Measurements from ENCODE around the gene FRMD1.

Gene FRMD1

GRCh38 chr6:168052291-168052891, 26.6 kb downstream of the FRMD1 start:
- Histone ChIP-seq H3K9ac (ENCODE audit: low read length) (no peak overlapping the region), H3K4me1 (ENCODE audit: control insufficient read depth, insufficient read depth, low read length) (no peaks in the 10 kb centered on the region), H3K36me3 (ENCODE audit: control insufficient read depth, insufficient read depth, low read length) (no peaks in the 10 kb centered on the region), H3K27ac (ENCODE audit: low read depth, low read length) (no peak overlapping the region), H3K4me3 (ENCODE audit: low read length) (no peak overlapping the region), H3K27me3 (ENCODE audit: control insufficient read depth, insufficient read depth, low read length) (no peaks in the 10 kb centered on the region)

DNA sequence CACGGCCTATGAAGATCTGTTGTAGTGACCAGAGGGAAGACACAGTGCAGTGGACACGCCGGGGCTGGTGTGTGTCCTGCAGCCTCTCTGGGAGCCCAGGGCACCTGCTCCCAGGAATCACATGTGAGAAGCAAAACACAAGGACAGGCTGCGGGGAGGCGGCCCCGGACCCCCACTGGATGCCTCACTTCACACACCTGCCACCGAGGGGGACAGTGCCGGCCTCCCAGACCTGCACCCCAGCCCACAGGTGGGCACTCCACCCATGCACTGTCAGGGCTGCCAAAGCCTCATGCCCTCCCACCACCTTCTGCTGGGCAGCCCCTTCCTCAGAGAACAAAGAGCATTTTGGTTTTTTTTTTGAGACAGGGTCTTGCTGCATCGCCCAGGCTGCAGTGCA, 27.4 kb downstream of the FRMD1 start:
- Histone ChIP-seq H3K4me1 (ENCODE audit: control insufficient read depth, insufficient read depth, low read length) (no peaks in the 10 kb centered on the region), H3K9ac (ENCODE audit: low read length) (no peak overlapping the region), H3K27ac (ENCODE audit: low read depth, low read length) (no peak overlapping the region), H3K36me3 (ENCODE audit: control insufficient read depth, insufficient read depth, low read length) (no peaks in the 10 kb centered on the region), H3K27me3 (ENCODE audit: control insufficient read depth, insufficient read depth, low read length) (no peaks in the 10 kb centered on the region), H3K4me3 (ENCODE audit: low read length) (no peak overlapping the region)

- no peak overlapping the region for H3K4me3 ChIP-seq (ENCODE audit: low read length)
- H3K27ac ChIP-seq (ENCODE audit: low read depth, low read length) = no peak overlapping the region
- H3K36me3 ChIP-seq (ENCODE audit: control insufficient read depth, insufficient read depth, low read length) = no peaks in the 10 kb centered on the region
- H3K4me1 ChIP-seq (ENCODE audit: control insufficient read depth, insufficient read depth, low read length) = no peaks in the 10 kb centered on the region
- no peaks in the 10 kb centered on the region for H3K27me3 ChIP-seq (ENCODE audit: control insufficient read depth, insufficient read depth, low read length)
- H3K9ac ChIP-seq (ENCODE audit: low read length) = no peak overlapping the region
Observed at GRCh38 chr6:168050881-168051586, 28.0 kb downstream of the FRMD1 start.

GRCh38 chr6:168050225-168050880, 28.7 kb downstream of the FRMD1 start:
- no peaks in the 10 kb centered on the region for H3K36me3 ChIP-seq (ENCODE audit: control insufficient read depth, insufficient read depth, low read length)
- H3K27me3 ChIP-seq (ENCODE audit: control insufficient read depth, insufficient read depth, low read length) = no peaks in the 10 kb centered on the region
- H3K4me3 ChIP-seq (ENCODE audit: low read length) = no peak overlapping the region
- no peak overlapping the region for H3K27ac ChIP-seq (ENCODE audit: low read depth, low read length)
- H3K9ac ChIP-seq (ENCODE audit: low read length) = no peak overlapping the region
- H3K4me1 ChIP-seq (ENCODE audit: control insufficient read depth, insufficient read depth, low read length) = no peaks in the 10 kb centered on the region

DNA sequence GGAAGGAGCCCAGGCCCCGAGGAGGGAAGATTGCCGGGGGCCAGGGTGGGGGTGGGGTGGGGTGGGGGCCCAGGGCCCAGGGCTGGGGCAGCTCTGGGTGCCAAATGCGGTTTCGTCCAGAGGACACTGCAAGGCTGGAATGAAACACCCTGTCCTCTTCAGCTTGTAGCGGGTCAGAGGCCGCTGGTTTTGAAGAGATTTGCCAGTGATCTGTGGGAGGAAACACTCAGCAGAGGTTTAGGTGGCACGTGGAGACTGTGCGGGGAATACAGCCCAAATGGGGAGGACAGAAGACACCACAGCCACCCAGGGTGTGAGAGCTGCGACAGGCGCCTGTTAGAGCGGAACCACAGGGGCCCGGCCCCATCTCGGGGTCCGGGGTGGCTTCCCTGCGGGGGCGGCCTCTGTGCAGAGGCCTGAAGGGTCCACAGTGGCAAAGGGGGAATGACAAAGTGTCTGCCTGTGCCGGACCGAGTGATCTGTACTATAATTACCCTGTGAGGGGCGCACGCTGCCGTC, 29.2 kb downstream of the FRMD1 start:
- Histone ChIP-seq H3K27ac (ENCODE audit: low read depth, low read length) (no peak overlapping the region), H3K9ac (ENCODE audit: low read length) (no peak overlapping the region), H3K36me3 (ENCODE audit: control insufficient read depth, insufficient read depth, low read length) (no peaks in the 10 kb centered on the region), H3K4me1 (ENCODE audit: control insufficient read depth, insufficient read depth, low read length) (no peaks in the 10 kb centered on the region), H3K27me3 (ENCODE audit: control insufficient read depth, insufficient read depth, low read length) (no peaks in the 10 kb centered on the region), H3K4me3 (ENCODE audit: low read length) (no peak overlapping the region)

GRCh38 chr6:168049277-168049676, 29.7 kb downstream of the FRMD1 start:
- Histone ChIP-seq H3K9ac (ENCODE audit: low read length) (no peak overlapping the region), H3K4me1 (ENCODE audit: control insufficient read depth, insufficient read depth, low read length) (no peaks in the 10 kb centered on the region), H3K27me3 (ENCODE audit: control insufficient read depth, insufficient read depth, low read length) (no peaks in the 10 kb centered on the region), H3K4me3 (ENCODE audit: low read length) (no peak overlapping the region), H3K36me3 (ENCODE audit: control insufficient read depth, insufficient read depth, low read length) (no peaks in the 10 kb centered on the region), H3K27ac (ENCODE audit: low read depth, low read length) (no peak overlapping the region)

GRCh38 chr6:168048724-168049025, 30.3 kb downstream of the FRMD1 start:
- Histone ChIP-seq H3K9ac (ENCODE audit: low read length) (no peak overlapping the region), H3K36me3 (ENCODE audit: control insufficient read depth, insufficient read depth, low read length) (no peaks in the 10 kb centered on the region), H3K4me1 (ENCODE audit: control insufficient read depth, insufficient read depth, low read length) (no peaks in the 10 kb centered on the region), H3K4me3 (ENCODE audit: low read length) (no peak overlapping the region), H3K27me3 (ENCODE audit: control insufficient read depth, insufficient read depth, low read length) (no peaks in the 10 kb centered on the region), H3K27ac (ENCODE audit: low read depth, low read length) (no peak overlapping the region)

DNA sequence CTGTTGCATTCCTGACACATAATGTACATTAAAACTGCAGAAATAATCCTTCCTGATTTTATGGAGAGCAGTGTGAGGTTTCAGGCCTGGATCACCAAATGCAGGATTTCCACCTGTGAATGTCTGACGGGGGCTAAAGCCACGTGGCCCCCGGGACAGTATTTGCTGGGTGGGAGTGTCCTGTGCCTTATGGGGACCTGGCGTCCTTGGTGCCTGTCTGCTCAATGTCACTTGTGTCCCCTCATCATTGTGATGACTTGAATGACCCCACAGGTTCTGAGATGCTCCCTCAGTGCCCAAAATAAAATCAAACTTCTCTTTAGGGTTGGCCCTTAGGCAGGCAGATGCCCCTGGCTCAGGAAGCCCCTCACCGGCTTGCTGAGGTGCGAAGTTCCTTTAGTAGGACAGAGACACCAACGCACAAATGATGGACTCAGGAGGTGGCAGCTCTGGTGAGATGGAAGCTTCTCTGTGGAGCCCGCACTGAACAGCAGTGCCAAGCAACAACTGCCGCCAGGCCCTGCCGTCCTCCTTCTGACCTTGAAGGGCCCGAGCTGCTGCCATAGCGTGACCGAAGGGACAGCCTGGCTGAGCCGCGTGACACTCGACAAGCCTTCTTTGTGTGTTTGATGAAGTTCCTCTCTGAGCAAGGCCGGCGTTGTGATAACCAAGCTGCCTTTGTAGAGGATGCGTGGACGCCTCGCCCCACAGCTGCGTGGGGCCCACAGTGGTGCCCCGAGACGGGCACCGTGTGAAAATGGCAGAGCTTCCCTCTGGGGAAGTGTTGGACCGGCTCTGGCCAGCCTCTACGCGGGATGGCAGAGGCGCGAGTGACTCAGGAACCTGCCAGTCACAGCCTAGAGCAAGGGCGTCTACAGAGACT, 30.9 kb downstream of the FRMD1 start:
- H3K27me3 ChIP-seq (ENCODE audit: control insufficient read depth, insufficient read depth, low read length) = no peaks in the 10 kb centered on the region
- no peak overlapping the region for H3K9ac ChIP-seq (ENCODE audit: low read length)
- no peak overlapping the region for H3K27ac ChIP-seq (ENCODE audit: low read depth, low read length)
- H3K36me3 ChIP-seq (ENCODE audit: control insufficient read depth, insufficient read depth, low read length) = no peaks in the 10 kb centered on the region
- no peak overlapping the region for H3K4me3 ChIP-seq (ENCODE audit: low read length)
- no peaks in the 10 kb centered on the region for H3K4me1 ChIP-seq (ENCODE audit: control insufficient read depth, insufficient read depth, low read length)

DNA sequence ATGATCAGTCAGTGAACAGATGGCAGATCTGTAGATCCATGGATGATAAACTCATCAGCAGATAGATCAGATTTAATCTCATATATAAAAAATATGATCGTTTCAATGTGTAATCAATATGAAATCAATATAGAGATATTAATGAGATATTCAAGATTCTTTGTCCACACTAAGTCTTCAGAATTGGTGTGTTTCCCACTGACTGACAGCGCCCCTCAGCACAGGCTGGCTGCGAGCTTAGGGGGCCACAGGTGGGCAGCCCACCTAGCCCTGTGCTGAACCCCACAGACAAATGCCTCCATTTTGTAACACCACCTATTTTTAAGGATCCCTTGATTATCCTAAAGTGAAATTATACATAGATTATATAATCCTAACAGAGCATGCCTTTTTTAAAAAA, 32.3 kb downstream of the FRMD1 start:
- Histone ChIP-seq H3K4me1 (ENCODE audit: control insufficient read depth, insufficient read depth, low read length) (no peaks in the 10 kb centered on the region), H3K27me3 (ENCODE audit: control insufficient read depth, insufficient read depth, low read length) (no peaks in the 10 kb centered on the region), H3K36me3 (ENCODE audit: control insufficient read depth, insufficient read depth, low read length) (no peaks in the 10 kb centered on the region), H3K4me3 (ENCODE audit: low read length) (no peak overlapping the region), H3K27ac (ENCODE audit: low read depth, low read length) (no peak overlapping the region), H3K9ac (ENCODE audit: low read length) (no peak overlapping the region)

DNA sequence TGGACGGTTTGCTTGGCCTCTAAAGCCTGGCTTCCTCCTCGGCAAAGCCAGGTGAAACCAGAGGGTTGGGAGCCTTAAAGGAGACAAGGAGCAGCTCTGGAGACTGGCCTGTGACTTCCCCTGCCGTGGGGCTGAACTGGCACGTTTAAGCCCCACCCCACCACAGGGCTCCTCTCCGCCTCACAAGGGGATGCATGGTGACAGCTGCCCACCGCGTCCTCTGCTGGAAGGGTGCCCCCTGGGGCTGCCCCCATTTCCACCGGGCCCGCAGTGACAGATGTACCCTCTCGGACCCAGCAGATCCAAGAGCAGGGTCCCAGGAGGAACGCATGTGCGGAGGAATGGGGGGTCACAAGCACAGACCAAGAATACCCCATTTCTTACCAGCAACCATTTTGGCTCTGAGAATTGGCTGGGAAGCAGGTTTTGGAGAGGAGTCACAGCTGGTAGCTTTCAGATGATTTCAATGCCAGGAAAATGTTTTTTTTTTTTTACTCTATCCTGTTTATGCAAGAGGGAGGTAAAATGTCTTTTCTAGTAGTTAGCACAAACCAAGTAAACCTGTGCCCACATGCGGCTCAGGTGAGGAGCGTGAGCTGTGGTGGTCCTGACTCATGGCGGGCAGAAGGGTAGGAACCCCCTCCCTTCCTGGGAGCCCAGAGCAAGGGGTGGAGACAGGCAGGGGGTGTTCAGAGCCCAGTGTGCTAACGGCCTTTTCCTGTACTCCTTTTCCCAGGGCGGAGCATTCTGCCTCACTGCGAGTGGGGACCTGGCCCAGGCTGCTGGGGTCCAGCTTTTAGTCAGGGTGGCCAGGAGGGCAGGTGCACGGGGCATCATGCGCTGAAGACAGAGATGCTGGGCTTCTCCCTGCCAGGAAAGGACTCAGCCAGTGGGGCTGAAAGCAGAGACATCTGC, 33.0 kb downstream of the FRMD1 start:
- Histone ChIP-seq H3K4me3 (ENCODE audit: low read length) (no peak overlapping the region), H3K4me1 (ENCODE audit: control insufficient read depth, insufficient read depth, low read length) (no peaks in the 10 kb centered on the region), H3K27ac (ENCODE audit: low read depth, low read length) (no peak overlapping the region), H3K9ac (ENCODE audit: low read length) (no peak overlapping the region), H3K36me3 (ENCODE audit: control insufficient read depth, insufficient read depth, low read length) (no peaks in the 10 kb centered on the region), H3K27me3 (ENCODE audit: control insufficient read depth, insufficient read depth, low read length) (no peaks in the 10 kb centered on the region)

- Histone ChIP-seq H3K4me3 (ENCODE audit: low read length) (no peak overlapping the region), H3K36me3 (ENCODE audit: control insufficient read depth, insufficient read depth, low read length) (no peaks in the 10 kb centered on the region), H3K9ac (ENCODE audit: low read length) (no peak overlapping the region), H3K27ac (ENCODE audit: low read depth, low read length) (no peak overlapping the region), H3K27me3 (ENCODE audit: control insufficient read depth, insufficient read depth, low read length) (no peaks in the 10 kb centered on the region), H3K4me1 (ENCODE audit: control insufficient read depth, insufficient read depth, low read length) (no peaks in the 10 kb centered on the region)
Observed at GRCh38 chr6:168045141-168045691, 33.8 kb downstream of the FRMD1 start.
